NT2/D1 (cell line): ENCODE results near the gene SNRPN.
"Not testable (repeated sequence)": the region's sequence is repeated elsewhere in the genome, so short reads cannot be mapped to it uniquely, and the experiment has no call there.

Source experiments
- DNase-seq: peaks from one replicate; pipeline ENCODE4 v3.0.0-alpha.2; 2011; ENCODE audit warnings: low read depth, low spot score
- H3K27me3 ChIP-seq: 2 replicates; pipeline ENCODE4 v1.6.0; 2011; ENCODE audit warnings: mild to moderate bottlenecking; ENCODE audit not compliant: insufficient read length, insufficient read depth
- H3K36me3 ChIP-seq: 2 replicates; pipeline ENCODE4 v1.6.1; 2011; ENCODE audit warnings: mild to moderate bottlenecking, low read length, mixed read lengths; ENCODE audit not compliant: insufficient read depth, insufficient read length
- H3K4me1 ChIP-seq: 2 replicates; pipeline ENCODE4 v1.5.1; 2011; ENCODE audit not compliant: insufficient read depth, insufficient read length
- H3K4me3 ChIP-seq: 2 replicates; pipeline ENCODE4 v1.5.1; 2011; ENCODE audit warnings: low read depth; ENCODE audit not compliant: insufficient read length
- H3K9ac ChIP-seq: 2 replicates; pipeline ENCODE4 v1.6.0; 2011; ENCODE audit warnings: low read depth; ENCODE audit not compliant: insufficient read length
- H3K9me3 ChIP-seq: 2 replicates; pipeline ENCODE4 v1.5.1; 2011; ENCODE audit warnings: mild to moderate bottlenecking, low read length; ENCODE audit not compliant: insufficient read depth
- SUZ12 ChIP-seq: IDR thresholded peaks from 2 replicates; pipeline ENCODE4 v1.6.1; 2011; ENCODE audit not compliant: insufficient read length, insufficient read depth; ENCODE audit errors: extremely low read depth
- YY1 ChIP-seq: IDR thresholded peaks from 2 replicates; pipeline ENCODE4 v1.6.1; 2011; ENCODE audit not compliant: insufficient read length, insufficient read depth
- ZNF274 ChIP-seq: IDR thresholded peaks from 2 replicates; pipeline ENCODE4 v1.6.1; 2011; ENCODE audit warnings: mild to moderate bottlenecking, low read depth, low read length

Gene SNRPN

DNA sequence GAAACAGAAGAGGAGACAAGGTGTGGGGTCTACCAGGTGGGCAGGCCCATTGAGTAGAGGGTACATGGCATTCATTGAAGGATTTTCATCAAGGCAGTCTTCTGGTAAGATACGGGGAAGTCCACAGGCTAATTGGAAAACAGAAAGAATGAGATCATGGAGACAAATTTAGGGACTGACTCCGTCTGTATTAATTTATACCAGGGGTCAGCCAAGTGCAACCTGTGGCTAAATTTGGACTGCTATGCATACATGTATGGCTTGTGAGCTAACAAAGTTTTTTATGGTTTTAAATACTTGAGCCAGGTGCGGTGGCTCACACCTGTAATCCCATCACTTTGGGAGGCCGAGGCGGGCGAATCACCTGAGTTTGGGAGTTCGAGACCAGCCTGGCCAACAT, 21.1 kb upstream of the SNRPN start:
- no peak overlapping the region for H3K4me3 ChIP-seq
- no peaks in the 10 kb centered on the region for H3K27me3 ChIP-seq
- H3K9me3 ChIP-seq: no peaks in the 10 kb centered on the region
- TF ChIP-seq YY1: no peak
- TF ChIP-seq ZNF274: no peak
- TF ChIP-seq SUZ12: no peak
- no peak overlapping the region for H3K9ac ChIP-seq
- H3K4me1 ChIP-seq: no peaks in the 10 kb centered on the region
- DNase-seq: no peak
- no peaks in the 10 kb centered on the region for H3K36me3 ChIP-seq

DNA sequence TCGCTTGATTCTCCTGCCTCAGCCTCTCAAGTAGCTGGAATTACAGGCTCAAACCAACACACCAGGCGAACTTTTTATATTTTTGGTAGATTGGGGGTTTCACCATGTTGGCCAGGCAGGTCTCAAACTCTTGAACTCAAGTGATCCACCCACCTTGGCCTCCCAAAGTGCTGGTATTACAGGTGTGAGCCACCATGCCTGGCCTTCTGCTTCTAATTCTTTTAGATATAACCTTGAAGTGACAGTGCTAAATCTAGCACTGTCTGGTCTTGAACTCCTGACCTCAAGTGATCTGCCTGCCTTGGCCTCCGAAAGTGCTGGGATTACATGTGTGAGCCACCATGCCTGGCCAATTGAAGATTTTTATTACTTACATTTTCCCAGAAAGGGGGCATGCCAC, 16.6 kb upstream of the SNRPN start:
- not testable (repeated sequence) for DNase-seq, H3K27me3 ChIP-seq, H3K4me3 ChIP-seq, H3K9me3 ChIP-seq, H3K36me3 ChIP-seq, H3K4me1 ChIP-seq, H3K9ac ChIP-seq

DNA sequence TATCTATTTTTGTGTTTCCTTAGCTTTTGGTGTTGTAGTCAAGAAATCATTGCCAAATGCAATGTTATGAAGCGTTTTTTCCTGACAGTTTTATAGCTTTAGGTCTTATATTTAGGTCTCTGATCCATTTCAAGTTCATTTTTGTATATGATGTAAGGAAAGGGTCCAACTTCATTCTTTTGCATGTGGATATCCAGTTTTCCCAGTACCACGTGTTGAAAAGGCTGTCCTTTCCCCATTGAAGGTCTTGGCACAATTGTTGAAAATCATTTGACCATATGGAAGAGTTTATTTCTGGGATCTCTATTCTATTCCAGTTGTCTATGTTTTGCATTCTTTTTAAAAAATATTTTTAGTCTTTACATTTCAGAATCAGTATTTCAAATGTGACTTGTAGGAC, 14.6 kb upstream of the SNRPN start:
- H3K9me3 ChIP-seq: no peaks in the 10 kb centered on the region
- no peak for DNase-seq
- H3K36me3 ChIP-seq: peaks cover 5% of the 10 kb centered on the region
- H3K4me3 ChIP-seq: no peak overlapping the region
- no peak overlapping the region for H3K9ac ChIP-seq
- TF ChIP-seq YY1 (no peak), SUZ12 (no peak), ZNF274 (no peak)
- no peaks in the 10 kb centered on the region for H3K4me1 ChIP-seq
- no peaks in the 10 kb centered on the region for H3K27me3 ChIP-seq

DNA sequence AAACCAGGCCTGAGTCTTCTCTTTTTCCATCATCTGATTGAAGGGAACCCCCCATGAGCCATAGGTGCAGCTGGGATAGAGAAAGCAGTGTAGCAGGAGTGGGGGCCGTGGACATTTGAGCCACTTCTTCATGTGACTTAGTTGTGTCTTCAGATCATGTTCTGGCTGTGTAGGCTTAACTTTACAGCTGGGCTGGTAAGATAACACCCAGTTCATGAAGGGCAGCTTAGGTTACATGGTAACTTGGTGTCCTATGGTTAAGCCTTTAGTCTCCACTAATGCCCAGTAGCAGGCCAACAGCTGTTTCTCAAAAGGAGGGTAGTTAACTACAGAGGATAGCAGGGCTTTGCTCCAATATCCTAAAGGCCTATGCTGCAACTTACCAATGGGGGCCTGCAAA, 11.4 kb upstream of the SNRPN start:
- Histone ChIP-seq H3K4me1 (no peaks in the 10 kb centered on the region), H3K36me3 (peaks cover 5% of the 10 kb centered on the region), H3K4me3 (no peak overlapping the region), H3K9me3 (no peaks in the 10 kb centered on the region), H3K9ac (no peak overlapping the region), H3K27me3 (no peaks in the 10 kb centered on the region)
- TF ChIP-seq YY1 (no peak), SUZ12 (no peak), ZNF274 (no peak)
- no peak for DNase-seq

DNA sequence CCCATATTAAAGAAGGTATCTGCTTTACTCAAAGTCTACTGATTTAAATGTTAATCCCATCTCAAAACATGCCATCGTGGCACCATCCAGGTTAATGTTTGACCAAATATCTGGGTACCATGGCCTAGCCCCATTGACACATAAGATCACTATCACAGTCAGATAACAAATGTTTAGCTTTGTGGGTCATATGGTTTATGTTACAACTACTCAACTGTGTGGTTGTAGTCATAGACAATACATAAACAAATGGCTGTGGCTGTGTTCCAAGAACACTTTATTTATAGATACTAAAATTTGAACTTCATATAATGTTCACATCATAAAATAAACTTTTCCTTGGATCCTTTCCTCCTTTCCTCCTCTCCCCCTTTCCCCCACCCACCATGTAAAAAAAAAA, 9.8 kb upstream of the SNRPN start:
- no peak for DNase-seq
- TF ChIP-seq ZNF274 (no peak), YY1 (no peak), SUZ12 (no peak)
- no peak overlapping the region for H3K9ac ChIP-seq
- no peak overlapping the region for H3K4me3 ChIP-seq
- H3K9me3 ChIP-seq: no peaks in the 10 kb centered on the region
- no peaks in the 10 kb centered on the region for H3K4me1 ChIP-seq
- peaks cover 5% of the 10 kb centered on the region for H3K36me3 ChIP-seq
- no peaks in the 10 kb centered on the region for H3K27me3 ChIP-seq

DNA sequence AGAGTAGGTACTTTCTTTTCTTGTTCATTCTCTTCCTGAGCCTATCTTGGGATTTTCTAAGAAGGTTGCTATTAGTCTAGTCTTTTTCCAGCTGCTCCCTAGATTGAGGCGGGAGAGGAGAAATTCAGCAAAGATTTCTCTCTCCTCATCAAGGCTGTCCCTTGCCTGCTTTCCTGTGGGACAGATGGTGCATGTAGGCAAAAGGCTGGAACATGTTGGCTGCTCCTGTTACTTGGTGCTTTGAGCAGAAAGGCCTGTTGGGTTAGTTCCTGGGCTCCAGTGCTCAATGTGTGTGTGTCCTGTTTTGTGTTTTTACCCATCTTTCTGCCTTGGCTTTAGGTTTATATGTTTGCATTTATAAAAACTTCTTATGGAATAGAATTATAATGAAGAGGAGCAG, 9.1 kb upstream of the SNRPN start:
- no peak for TF ChIP-seq ZNF274
- TF ChIP-seq YY1: no peak
- no peak for TF ChIP-seq SUZ12
- H3K9me3 ChIP-seq: no peaks in the 10 kb centered on the region
- no peaks in the 10 kb centered on the region for H3K4me1 ChIP-seq
- H3K4me3 ChIP-seq: no peak overlapping the region
- no peak overlapping the region for H3K9ac ChIP-seq
- H3K36me3 ChIP-seq: peaks cover 5% of the 10 kb centered on the region
- H3K27me3 ChIP-seq: no peaks in the 10 kb centered on the region
- no peak for DNase-seq

DNA sequence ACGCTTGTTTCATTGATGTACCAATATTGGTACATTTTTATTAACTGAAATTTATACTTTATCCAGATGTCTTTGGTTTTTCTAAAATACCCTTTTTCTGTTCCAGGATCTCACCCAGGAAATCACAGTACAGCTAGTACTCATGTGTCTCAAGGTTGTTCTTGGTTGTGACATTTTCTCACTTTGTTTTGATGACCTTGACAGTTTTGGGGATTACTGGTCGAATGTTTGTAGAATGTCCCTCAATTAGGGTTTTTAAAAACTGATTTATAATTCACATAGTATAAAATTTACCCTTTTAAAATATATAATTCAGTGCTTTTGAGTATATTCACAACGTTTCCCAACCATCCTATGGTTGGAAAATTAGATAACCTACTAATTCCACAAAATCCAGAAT, 6.3 kb upstream of the SNRPN start:
- DNase-seq: no peak
- TF ChIP-seq SUZ12 (no peak), ZNF274 (no peak), YY1 (no peak)
- no peaks in the 10 kb centered on the region for H3K27me3 ChIP-seq
- no peaks in the 10 kb centered on the region for H3K36me3 ChIP-seq
- no peaks in the 10 kb centered on the region for H3K4me1 ChIP-seq
- no peak overlapping the region for H3K9ac ChIP-seq
- H3K9me3 ChIP-seq: no peaks in the 10 kb centered on the region
- no peak overlapping the region for H3K4me3 ChIP-seq

DNA sequence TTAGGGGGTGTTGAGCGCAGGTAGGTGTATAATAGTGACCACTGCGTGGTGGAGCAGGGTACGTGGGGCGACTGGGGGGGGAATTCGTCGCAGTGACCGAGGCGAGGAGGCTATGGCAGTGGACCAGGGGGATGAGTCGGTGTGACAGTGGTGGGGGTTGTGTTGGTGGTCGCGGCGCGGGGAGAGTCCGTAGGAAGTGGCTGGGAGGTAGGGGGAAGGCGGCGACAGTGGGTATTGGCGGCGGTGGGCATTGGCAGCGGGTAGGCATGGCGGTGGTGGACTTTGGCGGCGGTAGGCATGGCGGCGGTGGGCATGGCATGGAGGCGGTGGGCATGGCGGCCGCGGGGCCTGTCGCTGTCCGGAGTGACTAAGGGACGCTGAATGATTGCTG, 739 bp downstream of the SNRPN start:
- no peaks in the 10 kb centered on the region for H3K4me1 ChIP-seq
- H3K27me3 ChIP-seq: no peaks in the 10 kb centered on the region
- DNase-seq: no peak
- peaks cover 19% of the 10 kb centered on the region for H3K36me3 ChIP-seq
- H3K9ac ChIP-seq: peak overlapping the region; percentile 98
- H3K9me3 ChIP-seq: no peaks in the 10 kb centered on the region
- H3K4me3 ChIP-seq: peak overlapping the region; percentile 99
- TF ChIP-seq SUZ12: no peak
- TF ChIP-seq YY1: no peak
- TF ChIP-seq ZNF274: no peak
